GM10847 (cell line): Measurements from ENCODE around the gene TBC1D9B.

Experiments
- POLR2A ChIP-seq: IDR thresholded peaks from 2 replicates; pipeline ENCODE4 v1.6.1; 2011; ENCODE audit not compliant: insufficient read length; ENCODE audit errors: extremely low read depth

Gene TBC1D9B

GRCh38 chr5:179840766-179841165, 66.9 kb downstream of the TBC1D9B start:
- no peak for TF ChIP-seq POLR2A

DNA sequence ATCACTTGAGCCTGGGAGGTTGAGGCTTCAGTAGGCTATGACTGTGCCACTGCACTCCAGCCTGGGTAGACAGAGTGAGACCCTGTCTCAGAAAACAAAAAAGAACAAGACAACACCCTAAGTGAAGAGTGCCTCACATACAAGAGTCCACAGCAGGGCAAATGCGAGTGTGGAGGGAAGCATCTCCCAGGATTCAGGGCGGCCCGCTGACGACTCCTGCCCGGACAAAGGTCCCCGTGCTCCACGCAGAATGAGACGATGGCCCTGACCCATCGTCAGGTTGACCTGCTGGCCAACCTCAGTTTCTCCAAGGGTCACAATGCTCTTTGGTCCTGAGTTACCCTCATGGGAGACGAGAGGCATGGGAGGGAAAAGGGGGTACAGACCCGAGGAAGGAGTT, 67.4 kb downstream of the TBC1D9B start:
- TF ChIP-seq POLR2A, result no peak

- no peak for TF ChIP-seq POLR2A
Measured at GRCh38 chr5:179839328-179840256, 68.1 kb downstream of the TBC1D9B start.

GRCh38 chr5:179837076-179838011, 70.4 kb downstream of the TBC1D9B start:
- TF ChIP-seq POLR2A, result no peak

GRCh38 chr5:179836225-179837019, 71.3 kb downstream of the TBC1D9B start:
- TF ChIP-seq POLR2A, result no peak

DNA sequence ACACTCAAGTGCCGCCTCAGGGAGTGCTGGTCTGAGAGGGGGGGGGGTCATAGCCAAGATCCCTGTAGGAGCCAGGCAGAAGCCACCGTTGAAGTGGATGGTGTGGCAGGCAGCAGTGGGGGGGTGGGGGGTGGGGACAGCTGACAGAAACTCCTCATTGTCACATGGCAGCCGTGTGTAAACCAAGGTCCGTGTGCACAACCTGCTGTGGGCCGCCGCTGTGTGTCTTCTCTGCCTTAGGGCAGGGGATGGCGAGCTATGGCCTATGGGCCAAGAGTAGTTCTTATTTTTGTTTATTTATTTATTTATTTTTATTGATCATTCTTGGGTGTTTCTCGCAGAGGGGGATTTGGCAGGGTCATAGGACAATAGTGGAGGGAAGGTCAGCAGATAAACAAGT, 73.6 kb downstream of the TBC1D9B start:
- no peak for TF ChIP-seq POLR2A

- no peak for TF ChIP-seq POLR2A
Measured at GRCh38 chr5:179833709-179834070, 74.0 kb downstream of the TBC1D9B start.

DNA sequence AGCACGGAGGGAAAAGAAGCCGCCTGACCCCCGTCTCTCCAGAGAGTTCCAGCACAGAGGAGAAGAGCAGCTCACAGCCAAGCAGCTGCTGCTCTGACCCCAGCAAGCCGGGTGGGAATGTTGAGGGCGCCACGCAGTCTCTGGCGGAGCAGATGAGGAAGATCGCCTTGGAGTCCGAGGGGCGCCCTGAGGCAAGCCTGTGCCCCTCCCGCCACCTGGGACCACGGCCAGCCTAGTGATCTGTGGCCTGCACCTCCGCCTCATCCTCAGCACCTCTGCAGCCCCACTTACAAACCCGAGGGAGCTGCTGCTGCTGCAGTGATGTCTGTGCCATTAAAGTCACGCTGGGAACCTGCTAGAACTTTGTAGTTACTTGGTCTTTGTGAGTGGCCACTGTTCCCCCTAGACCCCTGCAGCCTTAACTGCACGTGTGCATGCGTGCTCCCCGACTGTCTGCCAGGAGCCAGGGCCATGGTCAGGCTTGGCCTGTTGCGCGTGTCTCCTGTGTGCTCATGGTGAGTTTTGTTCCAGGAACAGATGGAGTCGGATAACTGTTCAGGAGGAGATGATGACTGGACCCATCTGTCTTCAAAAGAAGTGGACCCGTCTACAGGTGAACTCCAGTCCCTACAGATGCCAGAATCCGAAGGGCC, 74.5 kb downstream of the TBC1D9B start:
- TF ChIP-seq POLR2A, result no peak

GRCh38 chr5:179832039-179832745, 75.5 kb downstream of the TBC1D9B start:
- TF ChIP-seq POLR2A, result no peak

- TF ChIP-seq POLR2A, result no peak
Measured at GRCh38 chr5:179830818-179831468, 76.8 kb downstream of the TBC1D9B start.

GRCh38 chr5:179829732-179830435, 77.8 kb downstream of the TBC1D9B start:
- no peak for TF ChIP-seq POLR2A

DNA sequence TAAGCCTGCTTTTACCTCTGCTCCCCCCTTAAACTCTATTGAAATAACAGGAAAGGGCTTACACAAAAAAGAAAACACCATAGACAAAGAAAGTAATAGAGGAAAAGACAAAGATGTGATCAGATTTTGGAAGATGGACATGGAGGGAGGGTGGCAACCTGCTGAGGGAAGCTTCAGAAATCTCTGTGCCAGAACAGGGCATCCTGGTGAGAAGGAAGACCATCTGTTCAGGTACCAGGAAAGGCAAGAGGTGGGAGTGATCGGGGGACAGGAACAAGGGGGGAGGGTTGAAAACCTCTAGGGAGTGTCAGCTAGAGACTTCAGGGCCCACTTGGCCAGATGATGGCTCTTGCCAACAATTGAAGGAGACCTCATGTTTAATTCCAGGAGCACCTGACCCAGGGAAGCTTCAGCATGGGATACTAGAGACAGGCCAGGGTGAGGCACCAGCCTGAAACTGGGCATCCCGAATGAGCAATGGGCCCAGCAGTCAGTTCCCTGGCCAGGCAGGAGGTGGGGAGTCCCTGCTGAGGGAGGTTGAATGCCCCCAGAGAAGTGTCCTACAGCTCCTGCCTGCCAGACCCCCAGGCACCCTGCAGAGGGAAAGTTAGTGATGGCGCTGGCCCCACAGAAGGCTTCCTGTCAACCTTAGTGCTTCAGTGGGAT, 78.8 kb downstream of the TBC1D9B start:
- no peak for TF ChIP-seq POLR2A
